HG03354 (cell line): ENCODE measurements around the gene SIGLEC9.

Experiments used
- ATAC-seq: cut with Tn5 transposase; IDR thresholded peaks from one replicate; pipeline ENCODE4 v1.9.1; 2021; ENCODE audit warnings: mild to moderate bottlenecking; ENCODE audit not compliant: unreplicated experiment, poor library complexity, severe bottlenecking

SIGLEC9 gene

GRCh38 chr19:51124729-51125128 lies at the start of gene SIGLEC9:
SIGLEC9 (plus strand) TSS chr19:51124906; CDS start chr19:51124975, 69 bp downstream.
- no peak for ATAC-seq

GRCh38 chr19:51075998-51076397 lies 48.7 kb upstream of the SIGLEC9 start:
- ATAC-seq = no peak

- ATAC-seq = no peak
Observed at GRCh38 chr19:51076631-51077213, 48.0 kb upstream of the SIGLEC9 start.

- no peak for ATAC-seq
Observed at GRCh38 chr19:51078104-51078503, 46.6 kb upstream of the SIGLEC9 start.

- no peak for ATAC-seq
Observed at GRCh38 chr19:51078731-51079130, 46.0 kb upstream of the SIGLEC9 start.

GRCh38 chr19:51079481-51080110 lies 45.1 kb upstream of the SIGLEC9 start:
- no peak for ATAC-seq

GRCh38 chr19:51081476-51081875 lies 43.2 kb upstream of the SIGLEC9 start:
- ATAC-seq = no peak

GRCh38 chr19:51082611-51083010 lies 42.1 kb upstream of the SIGLEC9 start, which contains the start of gene KLK14:
KLK14 (minus strand) TSS chr19:51082887; CDS start chr19:51082614, 273 bp downstream.
- ATAC-seq = no peak

- no peak for ATAC-seq
Observed at GRCh38 chr19:51083181-51083580, 41.5 kb upstream of the SIGLEC9 start.

- no peak for ATAC-seq
Observed at GRCh38 chr19:51083783-51084182, 40.9 kb upstream of the SIGLEC9 start.

GRCh38 chr19:51084505-51084904 lies 40.2 kb upstream of the SIGLEC9 start:
- ATAC-seq = no peak

- ATAC-seq = no peak
Observed at GRCh38 chr19:51086153-51086850, 38.4 kb upstream of the SIGLEC9 start.

GRCh38 chr19:51089786-51090185 lies 34.9 kb upstream of the SIGLEC9 start:
- ATAC-seq = no peak

- no peak for ATAC-seq
Observed at GRCh38 chr19:51090471-51090870, 34.2 kb upstream of the SIGLEC9 start.

GRCh38 chr19:51091126-51091525 lies 33.6 kb upstream of the SIGLEC9 start:
- ATAC-seq = no peak

- ATAC-seq = no peak
Observed at GRCh38 chr19:51091895-51092873, 32.5 kb upstream of the SIGLEC9 start.

- ATAC-seq = no peak
Observed at GRCh38 chr19:51093101-51093500, 31.6 kb upstream of the SIGLEC9 start.

- ATAC-seq = no peak
Observed at GRCh38 chr19:51093510-51094345, 31.0 kb upstream of the SIGLEC9 start.

- no peak for ATAC-seq
Observed at GRCh38 chr19:51094696-51095279, 29.9 kb upstream of the SIGLEC9 start.
